Anterior cingulate cortex (tissue), 58 donors: ENCODE measurements around the gene BDH1.
A peak's percentile ranks its signal among the peaks of the same experiment; 100 is the strongest.
"Not testable (repeated sequence)": the region's sequence is repeated elsewhere in the genome, so short reads cannot be mapped to it uniquely, and the experiment has no call there.

ENCODE experiments used
- DNase-seq, 58 donors: peaks; one replicate each; lab custom pipeline; 2025; lab: John Stamatoyannopoulos, UW

The BDH1 gene, protein sequence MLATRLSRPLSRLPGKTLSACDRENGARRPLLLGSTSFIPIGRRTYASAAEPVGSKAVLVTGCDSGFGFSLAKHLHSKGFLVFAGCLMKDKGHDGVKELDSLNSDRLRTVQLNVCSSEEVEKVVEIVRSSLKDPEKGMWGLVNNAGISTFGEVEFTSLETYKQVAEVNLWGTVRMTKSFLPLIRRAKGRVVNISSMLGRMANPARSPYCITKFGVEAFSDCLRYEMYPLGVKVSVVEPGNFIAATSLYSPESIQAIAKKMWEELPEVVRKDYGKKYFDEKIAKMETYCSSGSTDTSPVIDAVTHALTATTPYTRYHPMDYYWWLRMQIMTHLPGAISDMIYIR

GRCh38 chr3:197555281-197556261 lies at the start of gene BDH1:
TSS of gene BDH1 (minus strand) at chr3:197555968. CDS start at chr3:197546443, 9,525 bp downstream.
- DNase-seq: peak in 43 of 58 donors; percentile 14 to 73 (median 42)

- DNase-seq: no peak
Measured at GRCh38 chr3:197603317-197603933, 47.7 kb upstream of the BDH1 start.

- not testable (repeated sequence) for DNase-seq
Measured at GRCh38 chr3:197602351-197602750, 46.6 kb upstream of the BDH1 start.

DNA sequence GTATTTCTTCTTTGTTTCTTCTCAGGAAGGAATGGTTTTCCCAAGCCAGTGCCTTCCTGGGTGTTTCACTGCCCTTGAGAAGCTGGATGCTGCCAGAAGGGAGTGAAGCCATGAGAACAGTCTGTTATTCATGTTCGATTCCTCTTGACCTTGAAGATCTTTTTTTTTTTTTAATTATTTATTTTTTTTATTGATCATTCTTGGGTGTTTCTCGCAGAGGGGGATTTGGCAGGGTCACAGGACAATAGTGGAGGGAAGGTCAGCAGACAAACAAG lies 45.7 kb upstream of the BDH1 start:
- DNase-seq: not testable (repeated sequence)

DNA sequence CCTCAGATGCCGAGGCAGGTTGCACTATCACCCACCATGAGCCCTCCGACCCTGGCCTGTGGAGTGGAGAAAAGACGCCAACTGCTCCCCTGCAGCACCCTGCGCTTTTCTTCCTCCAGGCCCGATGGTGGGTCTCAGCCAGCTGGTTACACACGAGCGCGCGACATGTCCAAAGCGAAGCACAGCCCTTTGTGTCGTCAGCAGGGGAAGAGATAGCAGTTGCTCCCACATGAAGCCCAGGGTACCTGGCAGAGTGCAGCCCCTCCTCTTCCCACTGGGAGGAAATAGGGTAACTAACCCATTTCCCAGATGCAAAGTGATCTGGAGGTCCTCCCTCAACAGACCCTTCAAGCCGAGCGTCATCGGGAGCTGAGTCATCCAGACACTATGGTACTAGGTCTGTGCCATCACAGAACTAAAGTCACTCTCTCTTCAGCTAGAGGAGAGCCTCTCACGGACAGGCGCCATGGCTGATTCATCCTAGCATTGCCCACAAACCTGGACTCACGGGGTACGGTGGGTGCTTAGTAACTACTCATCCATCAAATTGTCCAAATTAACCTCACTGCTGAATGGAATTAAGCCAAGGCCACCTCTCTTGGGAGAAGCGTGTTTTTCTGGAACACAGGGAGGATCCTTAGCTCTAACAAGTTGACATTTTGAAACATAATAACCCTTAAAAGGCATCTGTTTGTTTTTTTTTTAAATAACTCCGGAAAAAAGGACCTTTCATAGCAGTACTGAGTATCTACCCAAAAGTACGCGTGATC lies 45.2 kb upstream of the BDH1 start:
- no peak for DNase-seq

- DNase-seq: no peak
Measured at GRCh38 chr3:197599089-197599765, 43.5 kb upstream of the BDH1 start.

DNA sequence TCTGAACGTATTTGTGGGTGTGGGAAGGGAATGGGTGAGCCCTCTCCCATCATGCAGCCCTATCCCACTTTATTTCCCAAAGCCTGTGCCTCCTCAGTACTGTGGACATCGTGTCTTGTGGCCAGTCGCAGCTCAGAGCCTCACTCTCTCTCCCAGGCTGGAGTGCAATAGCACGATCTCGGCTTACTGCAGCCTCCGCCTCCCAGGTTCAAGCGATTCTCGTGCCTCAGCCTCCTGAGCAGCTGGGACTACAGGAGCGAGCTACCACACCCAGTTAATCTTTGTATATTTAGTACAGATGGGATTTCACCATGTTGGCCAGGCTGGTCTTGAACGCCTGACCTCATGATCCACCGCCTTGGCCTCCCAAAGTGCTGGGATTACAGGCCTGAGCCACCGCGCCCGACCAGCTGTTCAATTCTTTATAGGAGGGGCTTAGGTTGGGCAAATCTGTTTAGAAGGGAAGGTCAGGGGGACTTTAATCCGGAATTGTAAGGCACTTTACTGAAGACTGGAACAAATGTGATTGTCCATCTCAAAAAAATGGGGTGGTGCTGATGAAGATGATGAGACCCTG lies 42.7 kb upstream of the BDH1 start:
- no peak for DNase-seq

GRCh38 chr3:197597335-197597734 lies 41.6 kb upstream of the BDH1 start:
- DNase-seq: no peak

DNA sequence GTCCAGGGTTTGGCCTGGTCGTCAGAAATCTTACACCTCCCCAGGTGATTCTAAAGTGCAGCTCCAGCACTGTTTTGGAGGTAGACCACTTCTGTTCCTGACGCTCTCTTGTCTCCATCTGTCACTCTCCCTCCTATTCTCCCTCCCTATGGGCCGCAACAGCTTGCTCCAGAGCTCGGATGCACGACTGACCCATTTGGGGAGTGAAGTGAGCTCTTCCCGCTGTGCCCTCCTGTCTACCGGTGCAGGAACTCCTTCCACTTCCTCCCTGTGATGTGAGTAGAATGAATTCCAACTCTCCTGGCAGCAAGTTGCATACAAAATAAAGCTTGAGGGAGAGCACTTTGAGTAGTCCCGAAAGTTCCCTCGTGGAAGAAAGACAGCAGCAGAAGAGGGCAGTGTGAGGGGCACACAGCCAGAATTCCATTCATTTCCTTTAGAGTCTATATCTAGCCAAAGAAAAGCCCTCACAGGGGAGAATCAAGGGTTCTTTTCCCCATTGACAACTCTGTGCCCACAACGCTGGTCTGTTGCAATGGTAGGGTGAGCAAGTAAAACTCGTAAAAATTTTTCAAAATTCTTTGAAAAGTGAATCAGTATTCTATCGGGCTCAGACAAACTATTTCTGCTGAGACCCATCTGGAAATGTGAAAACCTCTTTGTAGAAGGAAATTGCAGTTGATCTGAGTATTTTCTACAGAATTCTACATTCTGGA lies 39.9 kb upstream of the BDH1 start:
- peak in 9 of 58 donors; percentile 10 to 54 (median 17) for DNase-seq

DNA sequence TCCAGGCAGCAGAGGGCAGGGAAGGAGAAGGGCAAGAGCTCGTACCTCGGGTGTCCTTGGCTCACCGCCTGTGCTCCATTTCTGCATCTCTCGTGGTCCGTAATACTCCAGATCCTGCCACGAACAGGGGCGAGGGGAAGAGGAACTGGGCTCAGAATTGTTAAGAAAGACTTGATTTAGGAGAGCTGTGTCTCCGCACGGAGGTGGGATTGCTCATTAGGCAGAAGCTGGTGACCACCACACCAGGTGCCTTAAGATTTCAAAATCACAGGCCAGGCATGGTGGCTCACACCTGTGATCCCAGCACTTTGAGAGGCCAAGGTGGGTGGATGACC lies 37.2 kb upstream of the BDH1 start:
- no peak for DNase-seq

DNA sequence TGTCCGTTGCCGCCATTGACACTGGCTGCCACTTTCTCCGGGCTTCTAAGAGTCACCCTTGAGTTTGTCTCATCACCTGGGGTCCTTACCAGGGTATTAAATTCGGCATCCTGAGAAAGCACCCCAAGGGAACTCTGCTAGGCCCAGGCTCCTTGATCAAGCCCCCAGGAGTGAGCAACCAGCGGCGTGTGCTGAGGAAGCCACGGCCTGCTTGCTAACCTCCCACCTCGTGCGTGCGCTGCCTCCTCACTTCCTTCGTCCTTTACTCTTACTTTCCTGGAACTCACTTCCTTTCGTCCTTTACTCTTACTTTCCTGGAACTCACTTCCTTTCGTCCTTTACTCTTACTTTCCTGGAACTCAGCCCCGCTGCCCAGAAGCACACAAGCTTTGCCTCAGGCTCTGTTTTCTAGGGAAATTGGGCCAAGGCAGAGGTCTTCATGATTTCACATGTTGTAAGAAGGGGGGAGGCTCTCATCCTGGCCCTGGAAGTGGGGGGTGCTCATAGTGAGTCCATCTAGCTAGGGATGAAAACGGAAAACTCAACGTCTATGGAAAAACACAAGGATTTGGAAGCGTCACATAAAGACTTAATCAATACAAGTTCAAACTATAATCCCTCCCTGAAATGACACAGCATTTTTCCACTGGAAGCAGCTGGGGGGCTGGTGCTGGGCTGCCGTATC lies 36.7 kb upstream of the BDH1 start:
- DNase-seq: peak in 1 of 58 donors; percentile 25

DNA sequence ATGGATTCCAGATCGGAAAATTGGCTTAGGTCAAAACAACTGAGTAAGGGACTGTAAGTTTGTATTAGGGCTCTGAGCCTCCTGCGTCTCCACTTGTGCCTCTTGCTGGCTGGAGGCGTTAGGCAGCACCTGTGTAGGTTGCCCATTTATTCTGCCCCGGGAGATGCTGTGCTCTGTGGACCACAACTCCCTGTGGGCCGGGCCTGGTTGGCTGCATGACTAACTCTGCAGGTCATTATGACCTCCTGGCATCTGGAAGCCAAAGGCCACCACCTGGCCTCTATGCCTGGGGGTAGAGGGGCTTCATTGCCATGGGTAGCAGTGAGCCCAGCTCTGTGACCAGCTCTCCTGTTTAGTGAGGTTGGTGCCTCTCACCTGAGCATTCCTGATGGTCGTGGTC lies 36.0 kb upstream of the BDH1 start:
- no peak for DNase-seq

- peak in 6 of 58 donors; percentile 20 to 56 (median 26) for DNase-seq
Measured at GRCh38 chr3:197590313-197590962, 34.7 kb upstream of the BDH1 start.

DNA sequence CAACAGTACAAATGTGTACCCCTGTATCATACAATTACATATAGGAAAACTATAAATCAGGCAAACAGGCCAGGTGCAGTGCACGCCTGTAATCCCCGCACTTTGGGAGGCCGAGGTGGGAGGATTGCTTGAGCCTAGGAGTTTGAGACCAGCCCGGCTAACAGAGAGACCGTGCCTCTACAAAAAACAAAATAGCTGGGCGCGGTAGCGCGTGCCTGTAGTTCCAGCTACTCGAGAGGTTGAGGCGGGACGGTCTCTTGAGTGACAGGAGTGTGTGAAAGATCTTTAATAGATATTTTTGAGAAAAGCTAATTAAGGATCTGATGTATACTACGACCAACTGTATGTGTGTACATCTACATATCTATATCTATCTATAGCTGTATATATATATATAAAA lies 33.8 kb upstream of the BDH1 start:
- DNase-seq: no peak

- DNase-seq: not testable (repeated sequence)
Measured at GRCh38 chr3:197586768-197587167, 31.0 kb upstream of the BDH1 start.

GRCh38 chr3:197586181-197586580 lies 30.4 kb upstream of the BDH1 start:
- DNase-seq: no peak

- no peak for DNase-seq
Measured at GRCh38 chr3:197584733-197585132, 29.0 kb upstream of the BDH1 start.

GRCh38 chr3:197583371-197583770 lies 27.6 kb upstream of the BDH1 start:
- no peak for DNase-seq
